Left hindlimb (tissue), 1 donor: ENCODE results near the gene HSDL1.

Experiments used
- DNase-seq: peaks from one replicate; pipeline ENCODE4 v3.0.0-alpha.2; 2018

Gene HSDL1

DNA sequence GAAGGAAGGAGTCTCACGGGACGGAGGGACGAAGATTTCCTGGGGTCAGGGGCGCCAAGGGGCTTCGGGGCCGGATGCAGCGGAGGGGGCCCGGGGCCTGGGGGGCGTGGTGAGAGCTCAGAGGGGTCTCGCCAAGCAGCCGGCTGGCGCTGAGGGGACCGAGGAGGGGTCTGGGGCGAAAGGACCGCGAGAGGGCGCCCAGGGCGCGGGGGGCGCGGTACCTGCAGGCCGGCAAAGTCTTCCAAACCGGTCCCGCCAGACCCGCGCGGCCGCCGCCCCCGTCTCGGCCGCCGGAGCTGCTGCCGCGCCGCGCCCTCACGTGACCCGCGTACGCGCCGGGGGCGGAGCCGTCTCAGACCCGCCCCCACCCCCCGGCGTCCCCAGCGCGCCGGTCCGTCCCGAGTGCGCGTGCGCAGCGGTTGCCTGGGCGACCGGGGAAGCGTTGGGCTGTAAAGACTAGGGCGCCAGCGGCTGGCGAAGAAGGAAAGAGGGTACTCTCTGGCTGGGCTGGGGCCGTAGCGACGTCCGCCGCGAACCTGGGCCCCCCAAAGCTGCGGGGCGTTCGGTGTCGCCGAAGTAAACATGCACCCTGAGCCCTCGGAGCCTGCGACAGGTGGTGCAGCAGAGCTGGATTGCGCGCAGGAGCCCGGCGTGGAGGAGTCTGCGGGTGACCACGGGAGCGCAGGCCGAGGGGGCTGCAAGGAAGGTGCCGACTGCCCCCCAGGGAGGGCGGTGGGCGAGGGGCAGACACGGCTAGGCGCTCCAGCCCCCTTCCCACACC is at the start of gene HSDL1, which contains the start of gene DNAAF1:
Gene HSDL1 (minus strand): TSS at position 319 of the 781 bp plus-strand sequence. CDS start 13,856 bp downstream, outside the sequence.
Gene DNAAF1 (plus strand): TSS at position 450 of the 781 bp plus-strand sequence. CDS start 133 bp downstream, at position 583.
- peak; percentile 93 for DNase-seq

DNA sequence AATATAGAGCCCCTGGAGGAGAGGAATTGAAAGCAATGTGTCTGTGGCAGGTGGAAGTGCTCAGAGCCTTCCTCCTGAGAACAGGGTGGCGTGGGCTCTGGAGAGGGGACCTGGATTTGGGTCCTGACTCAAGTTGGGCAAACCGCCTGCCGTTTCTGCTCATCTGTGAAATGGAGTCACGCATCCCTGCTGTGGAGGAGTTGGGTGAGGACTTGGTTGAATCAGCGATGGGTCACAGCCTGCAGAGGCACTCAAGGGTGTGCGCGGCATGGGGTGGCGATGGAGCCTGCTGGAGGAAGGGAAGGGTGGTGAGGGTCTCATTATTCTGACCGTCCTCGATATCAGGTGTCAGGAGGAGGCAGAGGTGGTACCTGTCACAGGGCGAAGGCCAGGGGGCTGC is 49.0 kb upstream of the HSDL1 start:
- DNase-seq, result no peak

DNA sequence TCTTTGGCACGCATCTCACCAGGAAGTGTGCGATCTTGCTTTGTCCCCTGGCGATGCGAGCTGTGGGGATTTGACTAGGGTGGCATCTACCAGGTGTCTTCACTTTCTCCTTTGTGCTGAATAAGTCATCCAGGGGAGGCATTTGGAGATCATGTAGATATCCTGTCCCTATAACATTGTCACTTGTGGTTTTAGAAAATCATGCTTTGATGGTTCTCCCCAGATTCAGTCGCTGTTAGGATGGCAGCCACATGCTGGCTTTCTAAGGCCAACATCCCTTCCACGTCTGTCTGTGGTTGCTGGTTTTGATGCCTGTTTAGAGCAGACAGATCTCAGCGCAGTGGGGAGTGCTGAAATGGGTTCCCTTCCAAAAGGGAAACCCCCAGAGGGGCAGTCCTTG is 48.5 kb upstream of the HSDL1 start:
- no peak for DNase-seq

DNA sequence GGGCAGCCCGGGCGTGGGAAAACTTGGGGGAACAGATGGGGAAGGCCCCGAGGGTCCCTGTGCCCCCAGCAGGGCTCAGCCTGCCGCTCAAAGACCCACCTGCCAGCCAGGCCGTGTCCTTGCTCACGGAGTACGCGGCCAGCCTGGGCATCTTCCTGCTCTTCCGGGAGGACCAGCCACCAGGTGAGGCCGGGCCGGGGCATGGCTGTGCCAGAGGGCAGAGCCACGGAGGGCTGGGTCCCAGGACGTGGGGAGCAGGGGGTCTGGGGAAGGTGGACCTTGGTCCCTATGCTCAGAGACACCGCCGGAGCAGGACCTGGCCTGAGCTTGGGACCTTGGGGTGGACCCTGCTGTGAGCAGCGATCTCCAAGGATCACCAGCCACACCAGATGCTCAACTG is 46.5 kb upstream of the HSDL1 start:
- no peak for DNase-seq

DNA sequence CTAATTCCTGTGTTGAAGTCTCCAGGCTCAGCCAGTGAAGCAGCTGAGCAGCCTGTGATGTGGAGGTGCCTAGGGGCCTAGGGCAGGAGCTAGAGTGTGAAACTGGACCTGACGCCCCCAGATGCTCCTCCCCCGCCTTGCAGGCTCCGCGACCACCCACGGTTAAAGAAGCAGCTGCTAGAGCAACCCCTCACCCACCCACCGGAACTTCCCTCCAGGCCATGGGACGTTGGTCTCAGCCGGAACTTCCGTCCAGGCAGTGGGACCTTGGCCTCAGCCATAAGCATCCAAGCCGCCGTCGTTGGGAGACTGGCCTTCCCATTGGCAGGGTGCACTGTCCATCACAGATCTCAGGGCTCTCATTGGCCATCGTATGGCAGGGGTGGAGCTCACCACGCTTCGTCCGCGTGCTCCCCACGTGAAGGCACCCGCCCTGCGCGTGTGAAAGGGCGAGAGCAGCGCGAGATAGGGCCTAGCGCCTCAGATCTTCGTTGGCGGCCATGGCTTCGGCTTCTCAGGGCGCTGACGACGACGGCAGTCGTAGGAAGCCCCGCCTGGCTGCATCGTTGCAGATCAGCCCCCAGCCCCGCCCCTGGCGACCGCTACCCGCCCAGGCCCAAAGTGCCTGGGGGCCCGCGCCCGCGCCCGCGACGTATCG is 45.9 kb upstream of the HSDL1 start, which contains the start of gene ADAD2:
Gene ADAD2 (plus strand): TSS at position 427 of the 658 bp plus-strand sequence. CDS start 74 bp downstream, at position 501.
- no peak for DNase-seq

DNA sequence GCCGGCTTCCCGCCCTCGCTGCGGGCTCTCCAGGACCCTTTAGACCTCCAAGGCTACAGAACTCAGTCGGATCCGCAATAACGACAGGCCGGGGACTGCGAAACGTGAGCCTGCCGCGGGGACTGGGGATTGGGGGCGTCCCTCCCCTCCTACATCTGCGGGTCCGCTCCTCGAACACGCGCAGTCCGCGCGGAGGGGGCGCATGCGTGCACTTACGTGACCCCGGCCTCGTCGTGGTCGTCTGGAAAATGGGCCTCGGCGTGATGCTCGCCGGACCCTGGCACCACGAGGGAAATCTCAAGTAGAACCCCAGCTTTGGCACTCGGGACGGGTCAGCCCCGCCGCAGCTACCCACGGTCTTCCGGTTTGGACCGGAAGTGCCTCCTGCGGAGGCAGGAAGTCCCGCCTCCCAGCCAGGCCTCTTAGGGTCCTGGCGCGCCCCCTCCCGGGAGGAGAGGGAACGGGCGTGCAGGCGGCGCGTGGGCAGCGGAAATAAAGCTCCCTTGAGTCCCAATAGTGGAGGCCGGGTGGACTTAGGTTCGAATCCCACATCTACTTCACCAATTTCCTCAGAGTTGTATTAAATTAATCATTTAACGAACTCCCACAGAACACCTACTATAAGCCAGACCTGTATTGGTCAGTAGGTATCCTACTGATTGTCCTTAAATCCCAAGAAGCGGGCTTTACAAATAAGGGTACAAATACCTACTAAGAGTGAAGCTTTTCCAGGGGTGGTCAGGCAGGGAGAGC is 41.9 kb upstream of the HSDL1 start, which contains the start of gene TAF1C:
Gene TAF1C (minus strand): TSS at position 373 of the 753 bp plus-strand sequence. CDS start 2,069 bp downstream, outside the sequence.
- peak; percentile 92 for DNase-seq

DNA sequence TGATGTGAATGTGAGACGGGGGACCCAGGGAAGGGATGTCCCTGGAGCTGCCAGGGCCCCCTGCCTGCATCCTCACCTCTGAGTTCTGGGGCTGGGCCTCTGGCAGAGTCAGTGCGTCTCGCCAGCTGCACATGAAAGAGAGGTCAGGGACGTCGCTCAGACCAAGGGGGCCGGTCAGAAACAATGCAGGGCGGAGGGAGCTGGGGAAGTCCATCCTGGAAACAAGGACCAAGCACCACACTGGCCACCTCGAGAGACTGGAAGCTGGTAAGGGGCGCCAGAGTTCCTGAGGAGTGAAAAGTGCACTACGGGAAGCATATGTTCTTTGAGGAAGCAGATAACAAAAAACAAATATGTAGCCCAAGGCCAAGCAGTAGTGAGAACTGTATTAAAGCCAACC is 39.8 kb upstream of the HSDL1 start:
- DNase-seq, result no peak

DNA sequence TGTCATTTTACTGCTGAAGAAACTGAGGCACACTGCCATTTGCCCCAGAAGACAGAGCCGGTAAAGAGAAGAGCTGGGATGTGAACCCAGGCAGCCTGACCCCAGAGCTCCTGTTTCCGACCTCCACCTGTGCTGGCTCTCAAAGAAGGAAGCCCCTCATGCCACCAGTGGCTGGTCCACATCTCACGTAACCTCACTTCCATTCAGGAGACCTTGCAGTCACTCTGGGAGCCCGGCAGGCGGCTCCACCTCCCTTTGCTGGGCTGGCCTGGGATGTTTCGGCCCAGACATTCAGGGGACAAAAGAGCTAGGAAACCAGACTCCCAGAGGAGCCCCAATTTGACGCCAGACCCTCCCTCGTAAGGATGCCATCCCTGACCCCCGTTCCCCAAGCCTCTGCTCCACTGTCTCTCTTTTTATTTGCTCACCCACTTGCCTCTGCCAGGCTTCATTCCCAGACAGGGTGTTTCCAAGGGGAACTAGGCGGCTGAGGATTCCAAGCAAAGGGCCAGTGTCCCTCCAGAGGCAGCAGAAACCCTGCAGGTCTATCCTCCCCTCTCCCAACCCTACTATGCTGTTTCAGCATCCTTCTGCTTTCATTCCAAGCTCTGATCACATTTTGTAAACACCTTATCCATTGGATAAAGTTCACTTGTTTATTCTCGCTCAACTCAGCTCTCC is 39.1 kb upstream of the HSDL1 start:
- DNase-seq, result no peak

DNA sequence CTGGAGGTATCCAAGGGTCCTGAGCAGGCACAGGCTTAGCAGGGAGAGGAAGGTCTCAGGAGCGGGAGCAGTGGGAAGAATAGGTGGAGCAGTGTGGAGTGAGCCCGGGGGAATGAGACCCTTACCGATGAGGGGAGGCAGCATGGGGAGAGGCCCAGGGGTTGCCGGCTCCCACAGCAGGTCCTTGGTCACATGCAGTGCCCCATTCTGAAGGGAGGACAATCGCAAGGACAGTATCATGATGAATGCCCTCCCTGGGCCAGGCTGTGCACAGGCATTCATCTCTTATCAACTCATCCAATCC is 38.5 kb upstream of the HSDL1 start:
- no peak for DNase-seq

DNA sequence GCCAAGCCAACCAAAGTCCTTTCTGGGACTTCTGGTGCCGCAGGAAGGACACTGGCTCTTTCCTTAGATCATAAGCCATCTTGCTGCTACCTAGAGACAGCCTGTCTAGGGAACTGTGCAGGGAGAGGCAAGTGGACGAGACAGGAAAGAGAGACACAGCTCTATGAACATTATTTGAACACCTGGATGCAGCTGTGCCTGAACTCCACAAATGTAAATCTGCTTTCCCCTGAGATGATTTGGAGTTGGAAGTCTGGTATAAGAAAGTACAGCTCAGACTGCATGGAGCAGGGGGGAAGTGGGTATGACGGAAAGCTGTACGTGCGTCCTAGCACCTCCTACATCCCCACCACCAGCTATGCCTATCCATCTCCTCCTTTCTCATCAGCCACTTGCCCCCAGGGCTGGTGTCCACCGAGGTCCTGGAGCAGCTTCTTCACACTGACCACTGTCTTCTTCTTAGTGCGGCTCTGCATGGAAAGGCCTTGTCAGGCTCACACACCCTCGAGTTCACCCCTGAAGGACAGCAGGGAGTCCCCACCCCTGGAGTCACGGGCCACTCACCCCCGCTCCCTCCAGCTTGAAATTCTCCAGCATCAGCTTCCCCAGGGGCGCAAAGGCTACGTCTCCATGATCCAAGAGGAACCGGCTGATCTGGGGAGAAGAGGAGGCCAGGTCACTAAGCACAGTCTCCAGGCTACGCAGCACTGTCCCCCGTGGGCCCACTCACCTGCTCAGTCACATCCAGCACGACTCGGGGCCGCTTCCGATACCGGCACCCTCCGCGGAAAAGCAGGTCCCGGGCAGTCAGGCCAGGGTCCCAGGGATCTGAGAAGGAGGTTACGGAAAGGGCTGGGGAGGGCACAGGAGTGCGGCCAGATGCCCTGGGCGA is 37.9 kb upstream of the HSDL1 start:
- DNase-seq, result no peak

DNA sequence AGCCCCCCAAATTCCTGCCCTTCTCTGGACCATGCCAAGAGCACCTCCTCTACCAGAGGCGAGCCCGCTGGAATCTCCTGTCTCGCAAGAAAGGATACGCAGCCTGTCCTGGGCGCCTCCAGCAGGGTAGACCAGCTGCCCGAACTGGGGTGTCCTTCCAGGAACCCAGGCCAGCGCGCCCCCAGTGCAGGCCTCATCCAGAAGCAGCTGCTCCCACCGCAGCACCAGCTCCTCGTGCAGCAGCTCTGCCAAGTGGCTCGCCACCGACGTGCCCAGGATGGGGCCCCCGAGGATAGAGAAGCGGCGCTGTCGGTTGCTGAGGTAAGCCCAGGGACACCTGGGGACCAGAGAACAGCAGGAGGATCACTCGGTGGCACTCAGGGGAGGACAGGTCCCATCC is 37.1 kb upstream of the HSDL1 start:
- no peak for DNase-seq

DNA sequence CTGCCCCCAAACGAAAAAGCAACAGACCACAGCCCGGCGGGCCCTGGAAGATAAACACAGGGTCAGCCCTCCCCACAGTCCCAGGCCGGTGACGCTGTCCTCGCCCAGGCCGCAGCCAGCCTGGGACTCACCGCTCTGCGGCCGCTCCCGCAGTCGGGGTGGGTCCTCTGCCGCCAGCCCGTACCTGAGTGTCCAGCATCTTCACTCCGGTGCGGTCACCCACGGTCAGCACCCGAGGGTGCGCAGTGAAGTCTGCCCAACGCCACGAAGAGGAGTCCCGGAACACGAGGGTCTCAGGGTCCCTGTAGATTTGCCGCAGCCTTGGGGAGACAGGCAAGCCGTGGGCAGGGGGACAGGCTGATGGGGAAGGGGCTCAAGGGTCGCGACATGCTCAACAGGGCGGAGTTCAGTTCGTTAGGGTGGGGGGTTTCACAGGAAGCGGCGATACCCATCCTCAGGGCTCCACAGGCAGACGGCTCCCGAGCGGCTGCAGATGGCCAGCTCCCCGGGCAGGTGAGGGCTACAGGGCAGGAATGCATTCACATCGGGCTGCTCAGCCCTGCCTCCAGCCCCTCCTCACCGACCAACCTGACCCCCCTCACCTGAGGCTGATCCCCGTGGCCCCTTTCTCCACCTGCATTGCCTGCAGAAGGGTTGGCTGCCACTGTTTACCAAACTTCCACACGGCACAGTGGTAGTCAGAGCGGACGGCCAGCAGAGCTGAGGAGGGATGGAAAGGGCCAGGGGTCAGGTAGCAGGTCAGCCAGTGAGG is 36.4 kb upstream of the HSDL1 start:
- DNase-seq, result no peak

DNA sequence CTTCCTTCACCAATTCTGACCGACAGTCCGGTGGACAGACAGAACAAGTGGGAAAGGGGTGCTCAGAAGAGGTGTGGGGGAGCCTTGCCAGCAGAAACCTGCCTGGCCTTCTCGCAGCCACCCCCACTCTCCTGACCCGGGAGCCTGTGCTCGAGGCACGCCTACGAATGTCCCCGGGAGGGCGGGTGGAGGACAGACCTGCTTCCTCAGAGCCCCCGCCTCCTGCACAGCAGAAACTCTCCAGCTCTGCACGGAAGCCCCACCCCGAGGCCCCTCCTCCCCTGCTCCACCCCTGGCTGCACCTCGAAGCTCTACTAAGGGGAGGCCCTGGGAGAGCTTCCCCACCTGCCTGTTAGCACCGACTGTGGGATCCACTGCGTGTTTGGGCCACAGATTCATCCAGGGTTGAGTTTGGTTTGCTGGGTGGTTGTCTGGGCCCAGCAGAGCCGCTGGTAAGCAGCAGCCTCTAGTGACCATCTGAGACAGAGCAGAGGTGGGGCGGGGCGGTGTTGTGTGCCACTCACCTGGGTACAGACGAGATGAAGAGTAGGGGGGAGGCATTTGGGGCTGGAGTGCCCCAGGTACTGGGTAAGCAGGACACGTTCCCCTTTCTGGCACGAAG is 35.7 kb upstream of the HSDL1 start:
- DNase-seq, result no peak

DNA sequence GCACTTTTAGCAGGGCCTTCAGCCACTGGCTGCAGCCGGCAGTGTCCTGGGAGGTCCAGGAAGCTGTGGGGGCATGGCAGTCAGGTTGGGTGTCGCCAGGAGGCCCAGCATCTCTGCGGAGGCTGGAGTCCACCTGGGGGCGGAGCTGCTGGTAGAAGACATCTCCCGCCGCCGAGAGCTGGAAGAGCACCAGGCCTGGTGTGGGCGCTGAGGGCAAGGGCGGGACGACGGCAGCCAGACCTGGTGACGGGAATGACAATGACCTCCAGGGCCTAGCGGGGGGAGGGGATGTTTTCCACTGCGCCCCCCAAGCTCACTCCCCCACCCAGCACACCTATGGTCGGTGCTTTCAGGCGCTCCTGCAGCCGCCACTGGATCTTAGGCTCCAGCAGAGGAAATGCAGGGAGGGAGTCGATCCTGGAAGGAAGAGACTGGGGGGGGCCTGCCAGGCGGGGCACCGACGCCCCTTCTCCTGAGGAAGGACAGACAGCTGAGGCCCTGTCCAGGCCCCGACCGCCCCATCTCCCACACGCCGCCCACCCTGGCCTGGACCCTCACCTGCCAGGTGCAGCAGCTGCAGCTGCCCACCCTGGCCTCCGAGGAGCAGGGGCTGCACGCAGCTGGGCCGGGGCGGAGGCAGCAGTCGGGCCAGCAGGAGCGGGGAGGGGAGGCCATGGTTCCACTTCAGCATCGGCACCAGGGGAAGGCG is 34.8 kb upstream of the HSDL1 start:
- DNase-seq, result no peak

DNA sequence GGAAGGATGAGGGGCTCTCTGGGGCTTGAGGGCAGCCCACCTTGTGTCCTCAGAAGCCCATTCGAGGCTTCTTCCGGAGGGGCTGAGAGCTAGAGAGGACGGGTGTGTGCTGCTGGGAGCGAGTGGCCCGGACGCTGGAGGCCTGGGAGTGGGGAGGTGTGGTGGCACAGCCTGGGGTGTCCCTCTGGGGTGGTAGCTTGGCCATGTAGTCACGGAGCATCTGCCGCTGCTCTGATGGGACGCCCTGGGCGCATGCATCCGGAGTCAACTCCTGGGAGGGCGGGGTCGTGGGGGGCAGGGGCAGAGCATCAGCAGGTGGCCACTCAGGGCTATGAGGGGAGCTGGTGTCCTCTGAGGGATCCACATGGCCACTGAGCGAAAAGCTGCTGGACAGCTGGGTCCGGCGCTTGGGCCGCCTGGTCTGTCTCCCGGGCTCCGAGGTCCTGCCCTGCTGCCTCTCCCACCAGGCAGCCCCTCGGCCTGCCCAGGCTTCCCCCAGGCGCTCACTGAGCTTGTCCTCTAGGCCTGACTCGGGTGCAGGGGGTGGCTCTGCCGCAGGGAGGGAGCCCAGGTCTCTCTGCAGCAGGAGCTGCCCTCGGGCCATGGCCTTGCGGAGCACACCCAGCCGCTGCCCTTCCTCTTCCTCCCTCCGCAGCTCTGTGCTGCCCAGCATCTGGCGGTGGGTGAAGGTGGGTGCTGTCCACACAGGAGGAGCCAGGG is 34.1 kb upstream of the HSDL1 start:
- DNase-seq, result no peak

DNA sequence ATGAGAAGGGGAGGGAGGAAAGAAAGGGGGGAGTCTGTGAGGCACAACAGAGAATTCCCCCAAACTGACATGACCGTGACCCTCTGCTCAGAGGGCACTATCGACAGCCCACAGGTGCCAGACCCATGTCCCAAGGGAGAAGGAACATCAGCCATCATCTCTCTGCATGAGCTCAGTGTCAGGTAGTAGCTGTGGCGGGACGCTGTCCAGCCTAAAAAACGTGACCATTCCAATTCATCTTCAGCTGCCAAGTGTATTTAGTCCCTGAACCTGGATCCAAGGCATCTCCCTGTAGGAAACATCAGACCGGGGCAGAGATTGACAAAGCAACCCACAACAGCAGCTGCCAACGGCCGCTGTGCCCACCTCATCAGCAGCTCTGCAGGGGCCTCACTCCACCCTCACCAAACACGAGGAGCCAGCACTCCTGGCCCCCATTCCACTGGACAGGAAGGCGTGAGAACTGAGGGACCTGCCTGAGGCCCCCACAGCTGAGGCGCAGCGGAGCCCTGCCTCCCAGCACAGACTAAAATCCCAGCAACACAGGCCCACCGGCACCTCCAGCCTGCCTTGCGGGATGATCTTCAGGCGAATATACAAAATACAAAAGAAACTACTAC is 33.3 kb upstream of the HSDL1 start:
- DNase-seq, result no peak

DNA sequence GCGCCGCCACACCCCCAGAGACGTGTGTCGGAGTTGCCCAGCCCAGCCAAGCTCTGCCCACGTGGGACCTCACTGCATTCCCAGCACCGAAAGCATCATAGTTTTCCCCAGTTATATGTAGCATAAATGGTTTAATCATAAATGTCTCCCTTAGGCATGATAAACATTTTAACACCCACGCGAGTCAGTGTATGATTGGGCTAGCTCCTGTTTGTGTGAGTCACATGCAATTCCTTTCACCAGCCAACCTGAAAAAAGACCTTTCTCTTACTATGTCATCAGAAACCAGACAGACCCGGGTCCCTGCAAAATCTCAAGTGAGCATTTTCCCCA is 32.7 kb upstream of the HSDL1 start:
- no peak for DNase-seq

DNA sequence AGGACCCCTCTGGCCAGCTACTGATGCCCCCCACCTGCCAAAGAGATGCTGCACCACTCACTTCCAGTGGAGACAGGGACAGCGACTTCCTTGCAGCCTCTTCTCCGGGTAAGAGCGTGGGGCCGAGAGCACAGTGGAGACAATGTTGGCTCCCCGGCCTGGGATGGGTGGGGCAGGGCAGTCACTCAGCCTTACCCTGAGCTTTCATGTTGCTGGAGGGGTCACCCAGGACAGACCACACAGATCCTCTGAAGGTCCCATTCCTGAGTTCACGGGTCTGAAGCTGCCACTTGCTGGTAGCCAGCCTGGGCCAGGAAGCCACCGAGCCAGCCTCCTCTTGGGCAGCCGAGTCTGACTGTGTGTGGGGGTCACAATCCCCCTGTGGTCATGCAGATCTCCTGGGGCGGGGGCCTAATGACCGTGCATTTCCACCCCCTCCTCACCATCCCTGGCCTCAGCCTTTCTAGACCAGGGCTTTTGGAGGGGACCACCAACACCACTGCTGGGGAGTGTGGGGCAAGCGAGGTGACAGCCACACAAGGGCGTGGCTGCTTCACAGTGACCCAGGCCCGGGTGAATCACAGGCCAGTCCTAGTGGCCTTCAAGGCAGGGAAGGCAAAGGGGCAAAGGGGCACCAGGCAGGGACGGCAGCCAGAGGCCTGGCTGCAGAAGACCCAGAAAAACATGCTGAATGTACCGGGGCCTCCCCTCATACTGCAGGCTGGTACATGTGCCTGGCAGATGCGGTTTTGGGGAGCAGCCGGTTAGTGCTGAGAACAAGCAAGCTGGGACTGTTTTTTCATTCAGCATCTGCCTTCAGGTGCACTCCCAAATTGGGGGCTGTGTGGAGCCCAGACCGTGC is 31.4 kb upstream of the HSDL1 start:
- no peak for DNase-seq
